Measurements from ENCODE around the gene LGALS3.

The LGALS3 gene

GRCh38 chr14:55103971-55104954 lies 24.8 kb upstream of the LGALS3 start:
- no peak for ATAC-seq
- TF ChIP-seq PATZ1 (CRISPR knock-in tag; IDR thresholded peaks at IDR 0.05; ENCODE audit: borderline replicate concordance) (no peak), ARNTL (CRISPR knock-in tag; IDR thresholded peaks at IDR 0.05; ENCODE audit: borderline replicate concordance, low read depth) (no peak), ZNF70 (CRISPR knock-in tag; IDR thresholded peaks at IDR 0.05) (no peak), BACH2 (CRISPR knock-in tag; IDR thresholded peaks at IDR 0.05; ENCODE audit: borderline replicate concordance) (no peak)

GRCh38 chr14:55105991-55106390 lies 23.1 kb upstream of the LGALS3 start:
- no peak for ATAC-seq
- TF ChIP-seq SNAI2 (CRISPR knock-in tag; IDR thresholded peaks at IDR 0.05) = no peak
- no peak for TF ChIP-seq ARNTL (CRISPR knock-in tag; IDR thresholded peaks at IDR 0.05; ENCODE audit: borderline replicate concordance, low read depth)
- no peak for TF ChIP-seq OSR1 (CRISPR knock-in tag; IDR thresholded peaks at IDR 0.05)
- TF ChIP-seq TOX (CRISPR knock-in tag; IDR thresholded peaks at IDR 0.05; ENCODE audit: borderline replicate concordance) = no peak
- no peak for TF ChIP-seq ZFP30 (CRISPR knock-in tag; IDR thresholded peaks at IDR 0.05)
- TF ChIP-seq PATZ1 (CRISPR knock-in tag; IDR thresholded peaks at IDR 0.05; ENCODE audit: borderline replicate concordance) = no peak
- TF ChIP-seq ZNF565 (CRISPR knock-in tag; conservative IDR thresholded peaks at IDR 0.05; ENCODE audit: low read depth) = no peak
- TF ChIP-seq ESRRG (CRISPR knock-in tag; IDR thresholded peaks at IDR 0.05) = no peak
- TF ChIP-seq TSHZ2 (CRISPR knock-in tag; IDR thresholded peaks at IDR 0.05) = no peak
- TF ChIP-seq ZNF8 (CRISPR knock-in tag; IDR thresholded peaks at IDR 0.05) = no peak
- no peak for TF ChIP-seq RARB (CRISPR knock-in tag; IDR thresholded peaks at IDR 0.05)
- no peak for TF ChIP-seq CREB5 (CRISPR knock-in tag; IDR thresholded peaks at IDR 0.05; ENCODE audit: low read depth)
- TF ChIP-seq PPARA (CRISPR knock-in tag; IDR thresholded peaks at IDR 0.05; ENCODE audit: borderline replicate concordance) = no peak
- TF ChIP-seq GLIS3 (CRISPR knock-in tag; IDR thresholded peaks at IDR 0.05) = no peak
- no peak for TF ChIP-seq ZNF70 (CRISPR knock-in tag; IDR thresholded peaks at IDR 0.05)
- TF ChIP-seq CSRNP3 (CRISPR knock-in tag; IDR thresholded peaks at IDR 0.05) = no peak
- TF ChIP-seq POU6F1 (CRISPR knock-in tag; IDR thresholded peaks at IDR 0.05; ENCODE audit: borderline replicate concordance, low read depth) = no peak
- TF ChIP-seq CSDC2 (CRISPR knock-in tag; IDR thresholded peaks at IDR 0.05) = no peak
